Measurements from ENCODE around the gene CAMK1D. TPM values are rescaled to one million over a fixed set of nuclear protein-coding genes. Genes with fewer than 3 reads are reported as not detected.

CAMK1D gene
- total RNA-seq, 4 donors from 2014 or later: 29.7 to 36.7 (median 33.3) TPM

DNA sequence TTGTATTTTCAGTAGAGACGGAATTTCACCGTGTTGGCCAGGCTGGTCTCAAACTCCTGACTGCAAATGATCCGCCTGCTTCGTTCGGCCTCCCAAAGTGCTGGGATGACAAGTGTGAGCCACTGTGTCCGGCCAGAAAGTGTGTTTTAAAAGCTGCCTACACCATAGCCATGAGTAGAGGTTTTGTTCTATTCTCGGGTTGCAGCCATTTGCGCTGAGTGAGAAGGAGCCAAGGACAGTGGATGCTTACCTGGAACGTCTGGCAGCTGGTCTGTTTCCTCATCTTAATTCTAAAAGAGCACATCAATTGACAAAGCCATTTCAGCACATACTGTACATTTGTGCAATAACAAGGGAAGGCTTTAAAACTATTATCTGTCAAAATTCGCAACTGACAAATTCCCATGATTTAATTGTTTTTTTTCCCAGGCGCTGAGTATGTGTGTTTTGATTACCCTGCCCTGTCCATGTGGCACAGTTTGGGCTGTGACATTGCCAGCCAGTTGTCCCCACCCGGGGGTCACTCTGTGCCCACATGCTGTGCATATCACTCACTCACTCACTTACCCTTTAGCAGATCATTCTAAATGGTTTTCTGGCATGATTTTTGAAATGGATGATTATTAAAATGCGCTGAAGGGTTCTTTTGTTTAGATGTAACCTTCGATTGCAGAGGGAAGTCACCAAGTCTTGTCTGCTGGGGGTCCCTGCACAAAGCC is 400.6 kb downstream of the CAMK1D start:
- WGBS, 2 donors: 92 to 98% methylated on average over 14 of the region's 14 CpGs
- intact Hi-C loops (cut with DNase I; ENCODE audit: low total_unique reads): no loop called here

DNA sequence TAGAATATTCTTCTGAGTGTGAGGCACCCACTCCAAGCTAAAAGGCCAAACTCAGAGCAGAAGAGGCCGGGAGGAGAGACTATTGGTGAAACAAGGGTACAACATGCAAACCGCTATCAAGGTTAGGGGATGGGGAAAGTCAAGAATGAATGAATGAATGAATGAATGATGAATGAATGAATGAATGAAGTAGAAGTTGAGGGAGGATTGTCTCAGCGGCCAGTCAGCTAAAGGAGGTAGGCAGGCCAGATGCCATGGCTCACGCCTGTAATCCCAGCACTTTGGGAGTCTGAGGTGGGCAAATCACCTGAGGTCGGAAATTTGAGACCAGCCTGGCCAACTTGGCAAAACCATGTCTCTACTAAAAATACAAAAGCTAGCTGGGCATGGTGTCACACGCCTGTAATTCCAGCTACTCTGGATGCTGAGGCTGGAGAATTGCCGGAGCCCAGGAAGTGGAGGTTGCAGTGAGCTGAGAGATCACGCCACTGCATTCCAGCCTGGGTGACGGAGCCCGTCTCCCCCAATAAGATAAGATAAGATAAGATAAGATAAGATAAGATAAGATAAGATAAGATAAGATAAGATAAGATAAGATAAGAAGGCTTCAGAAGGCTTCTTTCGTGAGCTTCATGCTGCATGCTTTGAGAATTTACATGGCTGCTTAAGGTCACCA is 401.3 kb downstream of the CAMK1D start:
- WGBS, 2 donors: 87 to 93% methylated on average over 11 of the region's 11 CpGs
- intact Hi-C loops (cut with DNase I; ENCODE audit: low total_unique reads): no loop called here
- DNase-seq (ENCODE audit: low spot score in 2 of 2): no peak
- TF ChIP-seq, protein P1, sequence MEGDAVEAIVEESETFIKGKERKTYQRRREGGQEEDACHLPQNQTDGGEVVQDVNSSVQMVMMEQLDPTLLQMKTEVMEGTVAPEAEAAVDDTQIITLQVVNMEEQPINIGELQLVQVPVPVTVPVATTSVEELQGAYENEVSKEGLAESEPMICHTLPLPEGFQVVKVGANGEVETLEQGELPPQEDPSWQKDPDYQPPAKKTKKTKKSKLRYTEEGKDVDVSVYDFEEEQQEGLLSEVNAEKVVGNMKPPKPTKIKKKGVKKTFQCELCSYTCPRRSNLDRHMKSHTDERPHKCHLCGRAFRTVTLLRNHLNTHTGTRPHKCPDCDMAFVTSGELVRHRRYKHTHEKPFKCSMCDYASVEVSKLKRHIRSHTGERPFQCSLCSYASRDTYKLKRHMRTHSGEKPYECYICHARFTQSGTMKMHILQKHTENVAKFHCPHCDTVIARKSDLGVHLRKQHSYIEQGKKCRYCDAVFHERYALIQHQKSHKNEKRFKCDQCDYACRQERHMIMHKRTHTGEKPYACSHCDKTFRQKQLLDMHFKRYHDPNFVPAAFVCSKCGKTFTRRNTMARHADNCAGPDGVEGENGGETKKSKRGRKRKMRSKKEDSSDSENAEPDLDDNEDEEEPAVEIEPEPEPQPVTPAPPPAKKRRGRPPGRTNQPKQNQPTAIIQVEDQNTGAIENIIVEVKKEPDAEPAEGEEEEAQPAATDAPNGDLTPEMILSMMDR (IDR thresholded peaks at IDR 0.05): no peak
- no peak for TF ChIP-seq POLR2A (IDR thresholded peaks at IDR 0.05)
- no peak overlapping the region for H3K4me3 ChIP-seq (ENCODE audit: low read depth, poor library complexity, severe bottlenecking)

More for the DNA sequence above, 400.6 kb downstream of the CAMK1D start:
- TF ChIP-seq POLR2A (IDR thresholded peaks at IDR 0.05): no peak
- TF ChIP-seq, protein P1 (IDR thresholded peaks at IDR 0.05): no peak
- no peak for DNase-seq (ENCODE audit: low spot score in 2 of 2)
- no peak overlapping the region for H3K4me3 ChIP-seq (ENCODE audit: low read depth, poor library complexity, severe bottlenecking)

DNA sequence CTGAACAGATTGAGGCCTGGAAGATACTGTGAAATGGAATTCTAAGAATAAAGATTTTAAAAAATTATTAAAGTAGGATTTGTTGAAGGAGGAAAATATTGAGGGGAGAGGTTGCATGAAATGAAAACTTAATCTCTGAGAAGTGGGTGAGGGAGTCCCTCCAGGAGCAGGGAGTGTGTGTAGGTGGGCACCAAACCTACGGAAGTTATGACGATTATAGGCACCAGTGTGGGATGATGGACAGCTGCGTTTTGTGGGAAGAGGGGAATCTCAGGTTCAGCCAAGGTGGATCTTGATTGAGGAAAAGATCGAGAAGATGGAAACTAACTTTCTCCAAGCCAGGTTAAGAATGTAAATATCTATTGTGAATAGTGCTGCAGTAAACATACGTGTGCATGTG is 405.7 kb downstream of the CAMK1D start:
- 94 to 96% methylated on average over 5 of the region's 5 CpGs for WGBS, 2 donors
- no peak for DNase-seq (ENCODE audit: low spot score in 2 of 2)
- H3K4me3 ChIP-seq (ENCODE audit: low read depth, poor library complexity, severe bottlenecking): no peak overlapping the region
- intact Hi-C loops (cut with DNase I; ENCODE audit: low total_unique reads): no loop called here
- TF ChIP-seq, protein P1 (IDR thresholded peaks at IDR 0.05): no peak
- TF ChIP-seq POLR2A (IDR thresholded peaks at IDR 0.05): no peak

DNA sequence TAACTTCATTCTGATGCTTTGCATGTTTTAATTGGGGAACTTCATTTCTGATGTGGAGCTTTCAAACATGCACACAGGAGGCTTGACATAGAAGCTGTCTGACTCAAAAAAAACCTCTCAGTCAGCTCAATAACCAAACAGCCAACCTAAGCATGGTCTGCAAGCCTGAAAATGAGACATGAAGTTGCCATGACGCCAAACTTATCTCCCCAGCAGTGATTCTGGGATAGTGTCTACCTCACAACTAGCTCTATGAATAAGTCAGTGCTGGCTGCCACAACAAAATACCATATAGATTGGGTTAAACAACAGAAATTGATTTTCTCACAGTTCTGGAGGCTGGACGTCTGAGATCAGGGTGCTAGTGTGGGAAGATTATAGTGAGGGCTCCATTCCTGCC is 408.0 kb downstream of the CAMK1D start:
- WGBS, 2 donors: 87 to 96% methylated on average over 2 of the region's 2 CpGs
- intact Hi-C loops (cut with DNase I; ENCODE audit: low total_unique reads): no loop called here
- no peak for TF ChIP-seq POLR2A (IDR thresholded peaks at IDR 0.05)
- TF ChIP-seq, protein P1 (IDR thresholded peaks at IDR 0.05): no peak
- DNase-seq (ENCODE audit: low spot score in 2 of 2): no peak
- H3K4me3 ChIP-seq (ENCODE audit: low read depth, poor library complexity, severe bottlenecking): no peak overlapping the region

DNA sequence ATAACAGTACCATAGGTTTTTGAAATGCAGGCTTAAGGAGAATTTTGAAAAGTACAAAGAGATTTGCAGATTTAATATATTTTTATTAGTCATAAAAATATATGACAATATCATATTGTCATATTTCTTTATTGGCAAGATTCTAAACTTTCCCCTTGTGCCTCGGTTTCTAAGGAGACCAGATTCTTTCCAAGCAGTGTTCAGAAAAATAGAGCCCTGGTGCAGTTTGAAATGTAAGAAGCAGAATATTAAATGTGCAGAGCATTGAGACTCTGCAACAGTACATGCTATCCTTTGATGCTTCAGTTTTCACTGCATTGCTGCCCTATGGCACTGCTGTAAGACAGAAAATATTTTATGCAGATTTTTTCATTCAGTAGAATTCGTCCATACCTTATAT is 408.9 kb downstream of the CAMK1D start:
- no peak overlapping the region for H3K4me3 ChIP-seq (ENCODE audit: low read depth, poor library complexity, severe bottlenecking)
- intact Hi-C loops (cut with DNase I; ENCODE audit: low total_unique reads): no loop called here
- TF ChIP-seq POLR2A (IDR thresholded peaks at IDR 0.05): no peak
- TF ChIP-seq, protein P1 (IDR thresholded peaks at IDR 0.05): no peak
- WGBS, 2 donors: 77 to 79% methylated on average over 2 of the region's 2 CpGs
- DNase-seq (ENCODE audit: low spot score in 2 of 2): no peak
